GM12878 (cell line): Measurements from ENCODE around the gene ANO1. TPM values are rescaled to one million over a fixed set of nuclear protein-coding genes. Genes with fewer than 3 reads are reported as not detected.

Source experiments
- ATAC-seq: fragments of 200-7000 bp; cut with Tn5 transposase; 3 replicates; pipeline ENCODE4 v1.9.1; 2020; ENCODE audit warnings: mild to moderate bottlenecking, moderate library complexity
- BruUV-seq: library from RNA; stranded (reverse); fragments of 400-500 nt; replicated peaks from 2 replicates; lab custom pipeline; 2021; lab: Mats Ljungman, UMichigan
- CTCF ChIA-PET: fragments of 300-600 bp; sonication (Branson Sonifier 250); formaldehyde crosslinking; extraction: SDS; loops from one replicate; lab custom pipeline; 2021; ENCODE audit warnings: inconsistent platforms; lab: Yijun Ruan, JAX
- POLR2A ChIA-PET: fragments of 350-600 bp; formaldehyde crosslinking; extraction: SDS; loops from one replicate; lab custom pipeline; 2021; ENCODE audit warnings: inconsistent platforms; lab: Charles Lee
- RAD21 ChIA-PET: fragments of 300-600 bp; sonication (Branson Sonifier 250); formaldehyde crosslinking; loops from one replicate; lab custom pipeline; 2023; ENCODE audit warnings: antibody characterized with exemption; ENCODE audit not compliant: unreplicated experiment; lab: Charles Lee
- SMC1A ChIA-PET: fragments of 300-600 bp; sonication (Branson Sonifier 250); formaldehyde crosslinking; loops from one replicate; lab custom pipeline; 2023; ENCODE audit not compliant: unreplicated experiment, uncharacterized antibody; lab: Charles Lee
- DNase-seq: peaks from one replicate; pipeline ENCODE4 v3.0.0-alpha.2; 2011; ENCODE audit warnings: low read depth, low spot score
- FAIRE-seq: peaks from 3 replicates; lab custom pipeline; 2011; peaks lifted over from hg19 to GRCh38; lab: Jason Lieb, UNC
- H2AFZ ChIP-seq: 2 replicates; pipeline ENCODE4 v1.6.0; 2011; ENCODE audit warnings: low read depth, low read length, control low read depth; ENCODE audit not compliant: control insufficient read depth
- H3K27ac ChIP-seq: 2 replicates; pipeline ENCODE4 v1.5.1; 2011; ENCODE audit warnings: control low read depth; ENCODE audit not compliant: control insufficient read depth, insufficient read depth
- H3K27me3 ChIP-seq, 2 experiments: replicated peaks in 1 of 2; 2 replicates each; pipeline versions ENCODE4 v1.6.0 to v1.6.1; 2011; ENCODE audit warnings: low read length in 1 of 2; ENCODE audit not compliant: control insufficient read depth in 2 of 2, insufficient read depth in 2 of 2
- H3K36me3 ChIP-seq, 2 experiments: 2 replicates each; pipeline ENCODE4 v1.5.1; 2011; ENCODE audit warnings: low read length in 1 of 2; ENCODE audit not compliant: control insufficient read depth in 2 of 2, insufficient read depth in 2 of 2
- H3K4me1 ChIP-seq: 2 replicates; pipeline ENCODE4 v1.6.1; 2011; ENCODE audit warnings: mild to moderate bottlenecking, low read length, moderate library complexity, mixed read lengths; ENCODE audit not compliant: control insufficient read depth, insufficient read depth
- H3K4me2 ChIP-seq: 2 replicates; pipeline ENCODE4 v1.6.0; 2011; ENCODE audit warnings: control low read depth; ENCODE audit not compliant: control insufficient read depth, insufficient read depth
- H3K4me3 ChIP-seq: fragments of 200-600 bp; sonication (generic); 2 replicates; pipeline ENCODE4 v1.5.1; 2016
- H3K79me2 ChIP-seq: 2 replicates; pipeline ENCODE4 v1.6.0; 2011; ENCODE audit warnings: low read length; ENCODE audit not compliant: control insufficient read depth, insufficient read depth
- H3K9ac ChIP-seq: 2 replicates; pipeline ENCODE4 v1.8.0; 2011; ENCODE audit warnings: low read length, control low read depth, mixed read lengths; ENCODE audit not compliant: control insufficient read depth, insufficient read depth
- H3K9me3 ChIP-seq: replicated peaks from 3 replicates; pipeline ENCODE4 v1.5.1; 2011; ENCODE audit warnings: mild to moderate bottlenecking, low read length; ENCODE audit not compliant: control insufficient read depth, insufficient read depth
- H4K20me1 ChIP-seq: 2 replicates; pipeline ENCODE4 v1.6.0; 2011; ENCODE audit not compliant: control insufficient read depth, insufficient read depth
- CBX3 ChIP-seq: fragments of 200-600 bp; sonication (generic); IDR thresholded peaks from 2 replicates; pipeline ENCODE4 v1.6.1; 2016; ENCODE audit warnings: low read depth, borderline replicate concordance
- FOS ChIP-seq: IDR thresholded peaks from 3 replicates; pipeline ENCODE4 v1.6.1; 2011; ENCODE audit warnings: borderline replicate concordance; ENCODE audit not compliant: insufficient read length; ENCODE audit errors: extremely low read depth
- FOXM1 ChIP-seq: IDR thresholded peaks from 2 replicates; pipeline ENCODE4 v1.6.1; 2012; ENCODE audit warnings: low read depth, mild to moderate bottlenecking, inconsistent platforms, low read length, moderate library complexity
- GABPA ChIP-seq: IDR thresholded peaks from 2 replicates; pipeline ENCODE4 v1.6.1; 2014; ENCODE audit warnings: antibody characterized with exemption, low read depth, mild to moderate bottlenecking, inconsistent platforms
- IRF3 ChIP-seq: fragments of 450-650 bp; IDR thresholded peaks from 2 replicates; pipeline ENCODE4 v1.6.1; 2014; ENCODE audit warnings: mild to moderate bottlenecking
- NFYB ChIP-seq: IDR thresholded peaks from 2 replicates; pipeline ENCODE4 v1.6.1; 2011; ENCODE audit warnings: low read depth, mild to moderate bottlenecking, low read length, improper control_type of control experiment, moderate library complexity; ENCODE audit not compliant: insufficient read depth
- POLR2A ChIP-seq: IDR thresholded peaks from 2 replicates; pipeline ENCODE4 v1.6.1; 2011; ENCODE audit warnings: low read depth, mild to moderate bottlenecking, low read length
- SPI1 ChIP-seq: IDR thresholded peaks from 2 replicates; pipeline ENCODE4 v1.6.1; 2011; ENCODE audit warnings: low read depth, mild to moderate bottlenecking, low read length, moderate library complexity, borderline replicate concordance; ENCODE audit not compliant: insufficient read depth
- ZZZ3 ChIP-seq: IDR thresholded peaks from 2 replicates; pipeline ENCODE4 v1.6.1; 2011; ENCODE audit warnings: low read depth; ENCODE audit not compliant: control insufficient read depth, insufficient read length
- WGBS: methylation state at CpG from one replicate; pipeline ENCODE4 v1.1.6; 2016; ENCODE audit warnings: low lambda C conversion rate; ENCODE audit not compliant: insufficient replicate concordance, insufficient coverage; ENCODE audit errors: missing lambda C conversion rate; 5-methylcytosine and 5-hydroxymethylcytosine counted together
- in situ Hi-C: fragments of 300-500 bp; cut with MboI; formaldehyde crosslinking; loops from 9 replicates; pipeline ENCODE4 v1.14.3; 2018; ENCODE audit warnings: mixed read lengths
- intact Hi-C: fragments of 100-400 bp; cut with micrococcal nuclease; formaldehyde crosslinking; loops from one replicate; pipeline ENCODE4 v1.14.2; 2022; ENCODE audit not compliant: unreplicated experiment
- polyA plus RNA-seq, 11 experiments: library from polyadenylated mRNA; depleted of rRNA in 4 of 11; unstranded in 6 of 11; stranded (reverse) in 5 of 11; fragments of >200 nt; fragmentation: Nextera tagmentation in 4 of 11; fragmentation: Illumina TruSeq in 1 of 11; extraction: Ambion mirVana in 4 of 11; extraction: Trizol in 1 of 11; gene quantifications; 1 replicate in 1 of 11; 2 replicates in 10 of 11; pipeline versions ENCODE4 v1.2.1 to v1.2.3, GENCODE V29; 2011 to 2016; ENCODE audit warnings: inconsistent platforms in 2 of 11, missing spikeins in 2 of 11, low read depth in 1 of 11
- total RNA-seq, 4 experiments: library from RNA; depleted of rRNA in 3 of 4; stranded (reverse); fragments of >200 nt in 3 of 4; fragmentation: Illumina TruSeq in 1 of 4; extraction: Trizol in 1 of 4; gene quantifications; 2 replicates each; pipeline versions ENCODE4 v1.2.1 to v1.2.3, GENCODE V29; 2013 to 2021
- TF ChIP-seq, protein P1 (sequence below): fragments of 450-650 bp; IDR thresholded peaks from 2 replicates; pipeline ENCODE4 v1.6.1; 2018; ENCODE audit warnings: mild to moderate bottlenecking, low read depth, moderate library complexity; ENCODE audit not compliant: partially characterized antibody

ANO1 gene
- total and polyA plus RNA-seq, 10 of the 15 experiments (the other 5 are each of a cell fraction or from before 2014, with no cell fraction given) = 0.01 to 0.38 (median 0.06) TPM; not detected in 7

DNA sequence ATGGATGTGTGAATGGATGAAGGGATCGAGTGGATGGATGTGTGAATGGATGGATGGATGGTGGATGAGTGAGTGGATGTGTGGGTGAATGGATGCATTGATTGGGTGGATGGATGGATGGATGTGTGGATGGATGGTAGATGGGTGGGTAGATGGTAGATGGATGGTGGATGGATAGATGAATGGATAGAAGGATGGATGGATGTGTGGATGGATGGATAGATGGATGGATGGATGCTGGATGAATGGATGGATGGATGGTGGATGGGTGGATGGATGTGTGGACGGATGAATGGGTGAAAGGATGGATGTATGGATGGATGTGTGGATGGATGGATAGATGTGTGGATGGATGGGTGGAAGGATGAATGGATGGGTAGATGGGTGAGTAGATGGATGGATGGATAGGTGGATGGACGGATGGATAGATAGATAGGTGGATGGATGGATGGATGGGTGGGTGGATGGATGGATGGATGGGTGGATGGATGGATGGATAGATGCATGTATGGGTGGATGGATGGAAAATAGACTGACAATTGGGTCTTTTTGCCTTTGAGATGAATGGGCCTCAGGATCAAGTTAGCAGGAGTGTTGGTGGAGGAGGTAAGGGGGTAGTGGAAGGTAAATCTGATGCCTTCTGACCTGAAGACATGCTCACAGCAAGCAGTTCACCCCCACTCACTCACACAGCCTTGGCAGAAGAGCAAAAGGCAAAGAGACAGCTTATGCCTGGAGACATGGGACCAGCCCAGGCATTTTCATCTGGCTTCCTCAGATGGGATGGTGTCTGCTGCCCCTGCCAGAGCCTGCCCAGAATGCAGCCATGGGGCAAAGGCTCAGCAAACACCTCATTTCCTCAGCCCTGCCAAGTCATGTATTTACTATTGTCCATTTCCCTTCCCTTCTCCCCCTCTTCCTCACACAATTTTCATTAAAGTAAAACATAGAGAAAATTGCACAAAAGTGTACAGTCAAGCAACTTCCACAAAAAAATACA lies 117.0 kb downstream of the ANO1 start:
- Histone ChIP-seq H3K27ac (no peak overlapping the region), H3K79me2 (no peaks in the 10 kb centered on the region), H2AFZ (no peak overlapping the region)
- DNase-seq = no peak
- no peak for TF ChIP-seq NFYB
- TF ChIP-seq, all 136 proteins: peak for 0
- Histone ChIP-seq H4K20me1 (no peaks in the 10 kb centered on the region), H3K4me2 (no peak overlapping the region), H3K36me3 (no peaks in the 10 kb centered on the region), H3K4me3 (no peak overlapping the region), H3K4me1 (no peaks in the 10 kb centered on the region), H3K9me3 (no peaks in the 10 kb centered on the region), H3K27me3 (no peaks in the 10 kb centered on the region), H3K9ac (no peak overlapping the region)
- intact Hi-C loops = no loop called here
- RAD21 ChIA-PET = no interaction called here
- in situ Hi-C loops = loop anchor here (5.0 to 10.0 kb wide), 2 partner anchors 283 to 510 kb away; no protein-coding TSS in a partner anchor
- POLR2A ChIA-PET = no interaction called here
- 0% methylated on average over 3 of the region's 3 CpGs for WGBS
- FAIRE-seq = no peak
- BruUV-seq = no TSS peak
- CTCF ChIA-PET = interaction anchor here (1.2 to 1.8 kb wide), 6 partner anchors 25 to 285 kb away, joined by 3 to 7 read pairs (median 4); no protein-coding TSS in a partner anchor
- SMC1A ChIA-PET = no interaction called here
- ATAC-seq = no peak

DNA sequence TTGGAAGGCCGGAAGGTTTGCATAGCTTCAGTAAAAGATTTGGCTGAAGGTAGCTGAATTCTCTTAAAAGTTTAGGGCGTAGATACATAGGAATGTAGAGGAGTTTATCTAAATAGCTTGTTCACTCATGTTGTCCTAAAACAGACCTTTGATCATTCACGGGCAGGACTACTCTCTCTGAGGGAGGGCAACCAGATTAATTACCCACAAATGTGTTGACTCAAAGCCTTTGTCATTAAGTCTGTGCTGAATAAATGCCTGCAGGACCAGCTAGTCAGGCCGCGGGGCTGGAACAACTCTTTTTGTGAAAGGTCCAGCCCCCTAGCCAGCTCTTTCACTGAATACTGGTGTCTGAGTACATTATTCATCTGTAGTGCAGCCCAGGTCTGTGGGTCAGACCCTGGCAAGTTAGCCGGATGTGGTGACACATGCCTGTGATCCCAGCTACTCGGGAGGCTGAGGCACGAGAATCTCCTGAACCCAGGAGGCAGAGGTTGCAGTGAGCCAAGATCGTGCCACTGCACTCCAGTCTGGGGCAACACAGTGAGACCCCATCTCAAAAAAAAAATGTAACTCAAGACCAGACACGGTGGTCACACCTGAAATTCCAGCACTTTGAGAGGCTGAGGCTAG lies 122.2 kb downstream of the ANO1 start:
- ATAC-seq (no peak), FAIRE-seq (no peak), DNase-seq (no peak)
- BruUV-seq = no TSS peak
- ChIA-PET SMC1A (interaction anchor here (0.6 kb wide), 1 partner anchor 20 kb away, joined by 3 read pairs; no protein-coding TSS in a partner anchor), POLR2A (interaction anchor here (0.6 kb wide), 2 partner anchors 70 to 194 kb away, joined by 3 read pairs; no protein-coding TSS in a partner anchor), RAD21 (no interaction called here), CTCF (interaction anchor here (0.5 to 1.4 kb wide), 2 partner anchors 8 to 136 kb away, joined by 3 to 4 read pairs; no protein-coding TSS in a partner anchor)
- WGBS = 69% methylated on average over 10 of the region's 10 CpGs
- intact Hi-C loops = loop anchor here (5.0 to 10.0 kb wide), 3 partner anchors 72 to 513 kb away; partner anchors contain the start of gene PPFIA1
- in situ Hi-C loops = no loop called here
- H3K9ac ChIP-seq = no peak overlapping the region
- no peaks in the 10 kb centered on the region; a peak in 1 of 4 replicates for H3K36me3 ChIP-seq
- H3K4me1 ChIP-seq = peaks cover 12% of the 10 kb centered on the region
- peaks cover 22% of the 10 kb centered on the region for H3K79me2 ChIP-seq
- no peaks in the 10 kb centered on the region for H3K27me3 ChIP-seq
- H2AFZ ChIP-seq = no peak overlapping the region
- no peaks in the 10 kb centered on the region; the same call in 1 of the 2 replicates for H4K20me1 ChIP-seq
- no peak overlapping the region for H3K4me3 ChIP-seq
- H3K27ac ChIP-seq = no peak overlapping the region
- no peaks in the 10 kb centered on the region for H3K9me3 ChIP-seq
- no peak overlapping the region for H3K4me2 ChIP-seq
- TF ChIP-seq IRF3 (no peak), ZZZ3 (no peak), FOS (no peak), POLR2A (no peak), GABPA (no peak), CBX3 (no peak), FOXM1 (no peak), SPI1 (no peak)
- TF ChIP-seq, protein P1, sequence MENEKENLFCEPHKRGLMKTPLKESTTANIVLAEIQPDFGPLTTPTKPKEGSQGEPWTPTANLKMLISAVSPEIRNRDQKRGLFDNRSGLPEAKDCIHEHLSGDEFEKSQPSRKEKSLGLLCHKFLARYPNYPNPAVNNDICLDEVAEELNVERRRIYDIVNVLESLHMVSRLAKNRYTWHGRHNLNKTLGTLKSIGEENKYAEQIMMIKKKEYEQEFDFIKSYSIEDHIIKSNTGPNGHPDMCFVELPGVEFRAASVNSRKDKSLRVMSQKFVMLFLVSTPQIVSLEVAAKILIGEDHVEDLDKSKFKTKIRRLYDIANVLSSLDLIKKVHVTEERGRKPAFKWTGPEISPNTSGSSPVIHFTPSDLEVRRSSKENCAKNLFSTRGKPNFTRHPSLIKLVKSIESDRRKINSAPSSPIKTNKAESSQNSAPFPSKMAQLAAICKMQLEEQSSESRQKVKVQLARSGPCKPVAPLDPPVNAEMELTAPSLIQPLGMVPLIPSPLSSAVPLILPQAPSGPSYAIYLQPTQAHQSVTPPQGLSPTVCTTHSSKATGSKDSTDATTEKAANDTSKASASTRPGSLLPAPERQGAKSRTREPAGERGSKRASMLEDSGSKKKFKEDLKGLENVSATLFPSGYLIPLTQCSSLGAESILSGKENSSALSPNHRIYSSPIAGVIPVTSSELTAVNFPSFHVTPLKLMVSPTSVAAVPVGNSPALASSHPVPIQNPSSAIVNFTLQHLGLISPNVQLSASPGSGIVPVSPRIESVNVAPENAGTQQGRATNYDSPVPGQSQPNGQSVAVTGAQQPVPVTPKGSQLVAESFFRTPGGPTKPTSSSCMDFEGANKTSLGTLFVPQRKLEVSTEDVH = no peak
